Nephron progenitor cell (in vitro differentiated cells): Measurements from ENCODE around the gene SGMS1.
"Not testable (repeated sequence)": the region's sequence is repeated elsewhere in the genome, so short reads cannot be mapped to it uniquely, and the experiment has no call there.

Source experiments
- DNase-seq: peaks from one replicate; pipeline ENCODE4 v3.0.0; 2021
- H3K27ac Mint-ChIP-seq: 2 replicates; pipeline ENCODE4 v1.8.0; 2021; ENCODE audit warnings: mild to moderate bottlenecking, moderate library complexity, mixed read lengths
- H3K27me3 Mint-ChIP-seq: 2 replicates; pipeline ENCODE4 v1.8.0; 2021; ENCODE audit warnings: mild to moderate bottlenecking, low read depth, mixed read lengths; ENCODE audit not compliant: poor library complexity
- H3K36me3 Mint-ChIP-seq: 2 replicates; pipeline ENCODE4 v1.8.0; 2021; ENCODE audit warnings: low read depth, mixed read lengths
- H3K4me1 Mint-ChIP-seq: 2 replicates; pipeline ENCODE4 v1.8.0; 2021; ENCODE audit warnings: mixed read lengths
- H3K4me3 Mint-ChIP-seq: 2 replicates; pipeline ENCODE4 v1.8.0; 2021; ENCODE audit warnings: mild to moderate bottlenecking, moderate library complexity, mixed read lengths
- H3K9me3 Mint-ChIP-seq: 2 replicates; pipeline ENCODE4 v1.8.0; 2021; ENCODE audit warnings: mild to moderate bottlenecking, moderate library complexity, mixed read lengths
- TF ChIP-seq, protein P1 (sequence below): fragments of 200-600 bp; sonication (generic); IDR thresholded peaks from 2 replicates; pipeline ENCODE4 v1.5.0; 2021; ENCODE audit warnings: antibody characterized with exemption

SGMS1 gene

DNA sequence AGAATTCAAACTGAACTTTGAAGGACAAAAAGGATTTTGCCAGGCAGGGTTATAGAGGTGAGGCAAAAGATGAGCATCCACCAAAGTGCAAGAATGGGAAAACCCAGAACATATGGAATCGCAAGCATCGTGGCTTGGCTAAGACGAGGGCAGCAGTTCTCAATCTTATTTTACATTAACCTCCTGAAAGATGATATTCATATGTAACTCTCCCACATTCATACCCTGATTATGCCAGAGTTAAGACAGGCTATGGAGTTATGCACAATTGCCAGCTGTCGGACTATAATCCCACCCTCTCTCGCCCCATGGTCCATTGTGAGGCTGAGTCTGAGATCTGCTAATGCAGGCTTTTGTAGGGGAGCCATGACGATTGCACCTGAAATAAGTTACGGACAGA lies 351.2 kb downstream of the SGMS1 start:
- Mint-ChIP-seq H3K36me3 (no peaks in the 10 kb centered on the region), H3K4me1 (no peaks in the 10 kb centered on the region), H3K27ac (no peak overlapping the region), H3K27me3 (peaks cover 19% of the 10 kb centered on the region), H3K9me3 (peaks cover 5% of the 10 kb centered on the region), H3K4me3 (no peak overlapping the region)
- TF ChIP-seq, protein P1, sequence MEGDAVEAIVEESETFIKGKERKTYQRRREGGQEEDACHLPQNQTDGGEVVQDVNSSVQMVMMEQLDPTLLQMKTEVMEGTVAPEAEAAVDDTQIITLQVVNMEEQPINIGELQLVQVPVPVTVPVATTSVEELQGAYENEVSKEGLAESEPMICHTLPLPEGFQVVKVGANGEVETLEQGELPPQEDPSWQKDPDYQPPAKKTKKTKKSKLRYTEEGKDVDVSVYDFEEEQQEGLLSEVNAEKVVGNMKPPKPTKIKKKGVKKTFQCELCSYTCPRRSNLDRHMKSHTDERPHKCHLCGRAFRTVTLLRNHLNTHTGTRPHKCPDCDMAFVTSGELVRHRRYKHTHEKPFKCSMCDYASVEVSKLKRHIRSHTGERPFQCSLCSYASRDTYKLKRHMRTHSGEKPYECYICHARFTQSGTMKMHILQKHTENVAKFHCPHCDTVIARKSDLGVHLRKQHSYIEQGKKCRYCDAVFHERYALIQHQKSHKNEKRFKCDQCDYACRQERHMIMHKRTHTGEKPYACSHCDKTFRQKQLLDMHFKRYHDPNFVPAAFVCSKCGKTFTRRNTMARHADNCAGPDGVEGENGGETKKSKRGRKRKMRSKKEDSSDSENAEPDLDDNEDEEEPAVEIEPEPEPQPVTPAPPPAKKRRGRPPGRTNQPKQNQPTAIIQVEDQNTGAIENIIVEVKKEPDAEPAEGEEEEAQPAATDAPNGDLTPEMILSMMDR: no peak
- DNase-seq: no peak

- Mint-ChIP-seq H3K4me1 (no peaks in the 10 kb centered on the region), H3K27ac (no peak overlapping the region), H3K36me3 (no peaks in the 10 kb centered on the region), H3K9me3 (peaks cover 5% of the 10 kb centered on the region), H3K27me3 (peaks cover 18% of the 10 kb centered on the region), H3K4me3 (no peak overlapping the region)
- TF ChIP-seq, protein P1: no peak
- no peak for DNase-seq
These were observed 352.0 kb downstream of the SGMS1 start for GRCh38 chr10:50271564-50272250.

GRCh38 chr10:50267877-50268276 lies 355.9 kb downstream of the SGMS1 start:
- H3K4me1 Mint-ChIP-seq, H3K4me3 Mint-ChIP-seq, DNase-seq, H3K27ac Mint-ChIP-seq, H3K36me3 Mint-ChIP-seq: not testable (repeated sequence)
- Mint-ChIP-seq H3K9me3 (peaks cover 13% of the 10 kb centered on the region), H3K27me3 (peaks cover 21% of the 10 kb centered on the region)

GRCh38 chr10:50262625-50263024 lies 361.1 kb downstream of the SGMS1 start:
- not testable (repeated sequence) for H3K4me1 Mint-ChIP-seq, H3K27ac Mint-ChIP-seq, H3K36me3 Mint-ChIP-seq, DNase-seq, H3K4me3 Mint-ChIP-seq
- Mint-ChIP-seq H3K27me3 (peaks cover 12% of the 10 kb centered on the region), H3K9me3 (peaks cover 22% of the 10 kb centered on the region)

DNA sequence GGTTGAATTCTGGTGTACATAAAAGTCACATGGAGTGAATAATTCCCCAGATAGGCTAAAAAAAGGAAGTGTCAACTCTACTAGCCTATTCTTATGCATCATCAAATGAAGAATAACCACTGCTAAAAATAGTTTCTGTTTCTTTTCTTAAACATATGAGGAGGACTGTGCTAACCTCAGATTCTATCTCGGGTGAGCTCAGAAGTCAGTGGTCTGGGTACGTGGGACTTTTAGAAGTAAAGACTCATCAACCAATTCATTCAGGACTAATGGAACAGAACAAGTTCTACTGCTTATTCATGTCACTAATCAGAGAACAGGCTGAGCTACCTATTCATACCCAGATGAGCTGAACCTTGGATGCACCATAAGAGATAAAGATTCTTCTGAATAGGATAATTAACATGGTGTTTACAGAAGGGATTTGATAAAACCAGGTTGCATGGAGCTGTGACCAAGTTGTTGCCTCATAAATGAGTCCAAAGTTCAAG lies 362.9 kb downstream of the SGMS1 start:
- H3K36me3 Mint-ChIP-seq: no peaks in the 10 kb centered on the region
- no peaks in the 10 kb centered on the region for H3K4me1 Mint-ChIP-seq
- peaks cover 8% of the 10 kb centered on the region for H3K27me3 Mint-ChIP-seq
- no peak overlapping the region for H3K27ac Mint-ChIP-seq
- DNase-seq: no peak
- no peak overlapping the region for H3K4me3 Mint-ChIP-seq
- peaks cover 22% of the 10 kb centered on the region for H3K9me3 Mint-ChIP-seq
- TF ChIP-seq, protein P1: no peak
